IMR-90 (cell line): ENCODE data around the gene SLC10A3. TPM values are rescaled to one million over a fixed set of nuclear protein-coding genes. Genes with fewer than 3 reads are reported as not detected.

Source experiments
- ATAC-seq: fragments of 200-7000 bp; cut with Tn5 transposase; 2 replicates; pipeline ENCODE4 v1.9.1; 2020; ENCODE audit warnings: low read depth, mild to moderate bottlenecking, moderate library complexity
- BruUV-seq: library from RNA; stranded (reverse); fragments of 400-500 nt; replicated peaks from 2 replicates; lab custom pipeline; 2021; lab: Mats Ljungman, UMichigan
- CTCF ChIA-PET: fragments of 300-600 bp; formaldehyde crosslinking; extraction: SDS; loops from one replicate; lab custom pipeline; 2021; ENCODE audit warnings: antibody characterized with exemption; lab: Yijun Ruan, JAX
- POLR2A ChIA-PET: fragments of 300-600 bp; sonication (Branson Sonifier 250); formaldehyde crosslinking; loops from one replicate; lab custom pipeline; 2022; ENCODE audit warnings: antibody characterized with exemption; ENCODE audit not compliant: unreplicated experiment; lab: Charles Lee
- DNase-seq: peaks from one replicate; pipeline ENCODE4 v3.0.0; 2013
- H2AFZ ChIP-seq: replicated peaks from 2 replicates; pipeline ENCODE3; 2013; ENCODE audit warnings: low read length, mild to moderate bottlenecking; ENCODE audit not compliant: poor library complexity
- H2AK5ac ChIP-seq: 2 replicates; pipeline ENCODE4 v1.6.1; 2013; ENCODE audit warnings: low read depth, low read length, inconsistent platforms
- H2AK9ac ChIP-seq: replicated peaks from 2 replicates; pipeline ENCODE3; 2013; ENCODE audit warnings: mild to moderate bottlenecking, low read depth, low read length, moderate library complexity; ENCODE audit not compliant: poor library complexity
- H2BK120ac ChIP-seq: 2 replicates; pipeline ENCODE4 v1.6.1; 2013; ENCODE audit warnings: low read depth, low read length, inconsistent platforms
- H2BK15ac ChIP-seq: 3 replicates; pipeline ENCODE4 v1.6.1; 2013; ENCODE audit warnings: low read depth, low read length, inconsistent platforms
- H2BK20ac ChIP-seq: 2 replicates; pipeline ENCODE4 v1.6.1; 2013; ENCODE audit warnings: low read depth, mild to moderate bottlenecking, inconsistent platforms, low read length, moderate library complexity
- H2BK5ac ChIP-seq: 2 replicates; pipeline ENCODE4 v1.6.1; 2013; ENCODE audit warnings: mild to moderate bottlenecking, low read depth, low read length, inconsistent platforms; ENCODE audit not compliant: poor library complexity, severe bottlenecking
- H3K14ac ChIP-seq: replicated peaks from 2 replicates; pipeline ENCODE4 v1.6.1; 2013; ENCODE audit warnings: low read depth, low read length, inconsistent platforms
- H3K18ac ChIP-seq: 2 replicates; pipeline ENCODE4 v1.6.1; 2013; ENCODE audit warnings: low read depth, low read length, control low read depth
- H3K23ac ChIP-seq: 2 replicates; pipeline ENCODE4 v1.6.1; 2013; ENCODE audit warnings: low read depth, low read length, inconsistent platforms
- H3K27ac ChIP-seq: 2 replicates; pipeline ENCODE4 v1.5.1; 2013; ENCODE audit warnings: mild to moderate bottlenecking, control low read depth, low read length; ENCODE audit not compliant: insufficient read depth
- H3K27me3 ChIP-seq: 2 replicates; pipeline ENCODE4 v1.6.1; 2013; ENCODE audit warnings: low read length; ENCODE audit not compliant: control insufficient read depth, insufficient read depth
- H3K36me3 ChIP-seq: 2 replicates; pipeline ENCODE4 v1.6.1; 2013; ENCODE audit warnings: low read length, mixed read lengths; ENCODE audit not compliant: control insufficient read depth, insufficient read depth
- H3K4ac ChIP-seq: 2 replicates; pipeline ENCODE4 v1.6.1; 2013; ENCODE audit warnings: low read depth, low read length, inconsistent platforms
- H3K4me1 ChIP-seq: 2 replicates; pipeline ENCODE4 v1.6.1; 2013; ENCODE audit warnings: low read length, mixed read lengths; ENCODE audit not compliant: control insufficient read depth, insufficient read depth
- H3K4me2 ChIP-seq: 2 replicates; pipeline ENCODE4 v1.6.1; 2013; ENCODE audit warnings: low read depth, mild to moderate bottlenecking, control low read depth, low read length, moderate library complexity
- H3K4me3 ChIP-seq: 2 replicates; pipeline ENCODE4 v1.5.1; 2013; ENCODE audit warnings: low read depth, mild to moderate bottlenecking, control low read depth, low read length, moderate library complexity; ENCODE audit not compliant: insufficient read depth
- H3K56ac ChIP-seq: 2 replicates; pipeline ENCODE4 v1.6.1; 2013; ENCODE audit warnings: low read length, inconsistent platforms; ENCODE audit not compliant: insufficient read depth; ENCODE audit errors: extremely low read depth
- H3K79me1 ChIP-seq, 2 experiments: 2 replicates each; pipeline ENCODE4 v1.6.1; 2013; ENCODE audit warnings: low read length in 2 of 2, inconsistent platforms in 1 of 2, low read depth in 1 of 2
- H3K9ac ChIP-seq: 2 replicates; pipeline ENCODE4 v1.6.1; 2013; ENCODE audit warnings: low read depth, low read length, control low read depth
- H3K9me1 ChIP-seq: 2 replicates; pipeline ENCODE4 v1.6.1; 2013; ENCODE audit warnings: low read length, inconsistent platforms; ENCODE audit not compliant: insufficient read depth
- H3K9me3 ChIP-seq: 2 replicates; pipeline ENCODE4 v1.6.1; 2013; ENCODE audit warnings: low read length; ENCODE audit not compliant: control insufficient read depth, insufficient read depth
- H4K20me1 ChIP-seq: 2 replicates; pipeline ENCODE4 v1.6.1; 2013; ENCODE audit warnings: low read length, inconsistent platforms; ENCODE audit not compliant: insufficient read depth
- H4K5ac ChIP-seq: 2 replicates; pipeline ENCODE4 v1.6.1; 2013; ENCODE audit warnings: mild to moderate bottlenecking, low read depth, low read length, control low read depth
- H4K8ac ChIP-seq, 2 experiments: 2 replicates each; pipeline ENCODE4 v1.6.1; 2013; ENCODE audit warnings: low read depth in 2 of 2, low read length in 2 of 2, control low read depth in 1 of 2, inconsistent platforms in 1 of 2
- H4K91ac ChIP-seq: 2 replicates; pipeline ENCODE4 v1.6.1; 2013; ENCODE audit warnings: low read depth, low read length, inconsistent platforms; ENCODE audit not compliant: insufficient read depth
- CEBPB ChIP-seq: IDR thresholded peaks from 2 replicates; pipeline ENCODE4 v1.6.1; 2012; ENCODE audit warnings: low read depth, low read length, improper control_type of control experiment
- CHD1 ChIP-seq: IDR thresholded peaks from 2 replicates; pipeline ENCODE4 v1.6.1; 2012; ENCODE audit warnings: low read depth, low read length, improper control_type of control experiment
- NFE2L2 ChIP-seq: fragments of 150-350 bp; IDR thresholded peaks from 2 replicates; pipeline ENCODE4 v1.6.1; 2016; ENCODE audit warnings: low read depth, mild to moderate bottlenecking, low read length
- RCOR1 ChIP-seq: IDR thresholded peaks from 2 replicates; pipeline ENCODE4 v1.6.1; 2012; ENCODE audit warnings: mild to moderate bottlenecking, low read length, improper control_type of control experiment; ENCODE audit not compliant: insufficient replicate concordance
- SMC3 ChIP-seq: fragments of 150-350 bp; IDR thresholded peaks from 2 replicates; pipeline ENCODE4 v1.6.1; 2016; ENCODE audit warnings: low read depth, mild to moderate bottlenecking, antibody characterized with exemption, low read length, moderate library complexity
- WGBS, 2 experiments: methylation state at CpG; one replicate each; pipeline versions ENCODE4 v1.1.5 to v1.1.7; 2013; ENCODE audit warnings: missing lambda C conversion rate in 2 of 2; ENCODE audit not compliant: insufficient read length in 1 of 2; ENCODE audit errors: extremely low coverage in 2 of 2; 5-methylcytosine and 5-hydroxymethylcytosine counted together
- dilution Hi-C: fragments of 300-500 bp; cut with HindIII; formaldehyde crosslinking; loops from one replicate; pipeline ENCODE4 v1.14.3; 2018; ENCODE audit warnings: low sequenced_read_pairs; ENCODE audit not compliant: unreplicated experiment
- in situ Hi-C: fragments of 300-500 bp; cut with MboI; formaldehyde crosslinking; loops from 3 replicates; pipeline ENCODE4 v1.14.3; 2019; ENCODE audit warnings: low sequenced_read_pairs, inconsistent platforms, mixed read lengths
- intact Hi-C: fragments of 100-400 bp; cut with micrococcal nuclease; formaldehyde crosslinking; loops from 2 replicates; pipeline ENCODE4 v1.10.0; 2022
- polyA plus RNA-seq, 3 experiments: library from polyadenylated mRNA; depleted of rRNA; stranded (reverse); fragments of >200 nt; gene quantifications; 2 replicates each; pipeline ENCODE4 v1.2.3, GENCODE V29; 2012; ENCODE audit warnings: low replicate concordance in 1 of 3
- total RNA-seq: library from RNA; depleted of rRNA; stranded (reverse); fragments of >200 nt; gene quantifications from 2 replicates; pipeline ENCODE4 v1.2.3, GENCODE V29; 2012

SLC10A3 gene
- total and polyA plus RNA-seq, 2 of the 4 experiments (the other 2 are of a cell fraction) = 15.2 to 24.6 TPM

DNA sequence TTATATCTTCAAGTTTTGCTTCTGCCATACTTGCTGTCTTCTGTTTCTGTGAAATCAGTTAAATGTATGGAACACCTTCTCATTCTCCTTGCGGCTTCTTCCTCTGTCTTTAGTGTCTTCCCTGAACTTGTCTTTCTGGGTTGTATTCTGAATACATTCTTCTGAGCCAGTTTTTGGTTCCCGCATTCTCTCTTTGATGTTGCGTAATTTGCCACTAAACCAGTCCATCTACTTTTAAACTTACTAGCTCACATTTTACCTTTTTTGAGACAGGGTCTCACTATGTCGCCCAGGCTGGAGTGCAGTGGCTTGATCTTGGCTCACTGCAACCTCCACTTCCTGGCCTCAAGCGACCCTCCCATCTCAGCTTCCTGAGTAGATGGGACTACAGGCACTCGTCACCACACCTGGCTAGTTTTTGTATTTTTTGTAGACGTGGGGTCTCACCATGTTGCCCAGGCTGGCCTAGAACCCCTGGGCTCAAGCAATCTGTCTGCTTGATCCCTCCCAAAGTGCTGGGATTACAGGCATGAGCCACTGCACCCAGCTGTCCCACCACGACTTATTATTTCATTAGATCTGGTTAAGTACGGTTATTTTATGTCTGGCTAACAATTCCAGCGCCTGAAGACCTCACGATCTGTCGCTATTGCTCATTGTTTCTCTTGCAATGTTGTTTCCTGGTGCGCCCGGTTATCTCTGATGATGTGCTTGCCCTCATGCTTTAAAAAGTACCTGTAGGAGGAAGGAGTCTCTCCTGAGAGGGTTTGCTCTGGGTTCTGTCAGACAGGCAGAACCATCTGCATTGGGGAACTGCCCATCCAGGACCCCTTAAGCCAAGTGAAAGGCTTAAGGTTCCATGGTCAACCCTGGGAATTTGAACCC, 35.4 kb upstream of the SLC10A3 start:
- no peak overlapping the region for H3K56ac ChIP-seq
- H2AFZ ChIP-seq = no peak overlapping the region
- H4K91ac ChIP-seq = no peak overlapping the region
- H2BK5ac ChIP-seq = no peak overlapping the region
- intact Hi-C loops (no loop called here), dilution Hi-C loops (no loop called here), in situ Hi-C loops (loop anchor here (25.0 kb wide), 1 partner anchor 1564 kb away; no protein-coding TSS in a partner anchor)
- 0 out of 2 replicates have a peak overlapping the region, but pooled peaks have one; percentile 24 for H3K4ac ChIP-seq
- peak; percentile 81 for TF ChIP-seq CEBPB
- TF ChIP-seq SMC3 = no peak
- TF ChIP-seq RCOR1 = no peak
- TF ChIP-seq CHD1 = no peak
- no peak for TF ChIP-seq NFE2L2
- H3K27me3 ChIP-seq = no peaks in the 10 kb centered on the region
- ChIA-PET POLR2A (no interaction called here), CTCF (no interaction called here)
- no peak overlapping the region; the same call in 2 of the 3 replicates for H2BK15ac ChIP-seq
- H4K20me1 ChIP-seq = no peaks in the 10 kb centered on the region
- no peak overlapping the region for H3K9ac ChIP-seq
- H3K9me1 ChIP-seq = 0 out of 2 replicates have a peak, but pooled peaks cover 2% of the 10 kb centered on the region
- peak overlapping the region; percentile 37 for H2AK9ac ChIP-seq
- H4K8ac ChIP-seq = no peak overlapping the region
- ATAC-seq (no peak), DNase-seq (no peak)
- 0 out of 2 replicates have a peak overlapping the region, but pooled peaks have one; percentile 13 for H3K18ac ChIP-seq
- H3K27ac ChIP-seq = peak overlapping the region; percentile 22; the same call in 1 of the 2 replicates
- no peak overlapping the region for H3K4me3 ChIP-seq
- peaks cover 10% of the 10 kb centered on the region for H3K4me1 ChIP-seq
- no peaks in the 10 kb centered on the region for H3K79me1 ChIP-seq
- H2AK5ac ChIP-seq = peak overlapping the region; percentile 4; the same call in 1 of the 2 replicates
- no peaks in the 10 kb centered on the region; the same call in 1 of the 2 replicates for H3K9me3 ChIP-seq
- no peak overlapping the region for H3K14ac ChIP-seq
- H4K5ac ChIP-seq = peak overlapping the region; percentile 35; the same call in 1 of the 2 replicates
- no peak overlapping the region for H3K23ac ChIP-seq
- no TSS peak for BruUV-seq
- no peak overlapping the region for H3K4me2 ChIP-seq
- H2BK120ac ChIP-seq = no peak overlapping the region
- H2BK20ac ChIP-seq = no peak overlapping the region; the same call in 1 of the 2 replicates
- WGBS, 2 experiments = 95% methylated on average over 4 of the region's 14 CpGs; no CpG with 5 or more reads in 1 of the 2 experiments
- H3K36me3 ChIP-seq = peaks cover 7% of the 10 kb centered on the region; the same call in 1 of the 2 replicates
